MM.1S (cell line): ENCODE data around the gene CXCR4.

Experiments used
- DNase-seq: peaks from one replicate; pipeline ENCODE4 v3.0.0-alpha.2; 2015
- H2AFZ ChIP-seq: fragments of 300-600 bp; sonication (generic); 2 replicates; pipeline ENCODE4 v1.6.0; 2016; ENCODE audit warnings: antibody characterized with exemption, low read length
- H3F3A ChIP-seq: fragments of 300-600 bp; sonication (generic); 2 replicates; pipeline ENCODE4 v1.6.1; 2016; ENCODE audit warnings: mild to moderate bottlenecking, antibody characterized with exemption, low read length, moderate library complexity, mixed read lengths; ENCODE audit not compliant: insufficient read depth
- H3K27ac ChIP-seq: fragments of 300-600 bp; sonication (generic); 2 replicates; pipeline ENCODE4 v1.5.1; 2016; ENCODE audit warnings: mild to moderate bottlenecking, low read length
- H3K27me3 ChIP-seq: fragments of 300-600 bp; sonication (generic); replicated peaks from 2 replicates; pipeline ENCODE4 v1.6.0; 2016; ENCODE audit warnings: low read length; ENCODE audit not compliant: insufficient read depth
- H3K36me3 ChIP-seq: fragments of 300-600 bp; sonication (generic); replicated peaks from 2 replicates; pipeline ENCODE4 v1.6.1; 2016; ENCODE audit warnings: mild to moderate bottlenecking, low read length, mixed read lengths; ENCODE audit not compliant: insufficient read depth
- H3K4me1 ChIP-seq: fragments of 300-600 bp; sonication (generic); 2 replicates; pipeline ENCODE4 v1.6.1; 2016; ENCODE audit warnings: low read length, mixed read lengths
- H3K4me2 ChIP-seq: fragments of 300-600 bp; sonication (generic); 2 replicates; pipeline ENCODE4 v1.6.0; 2016; ENCODE audit warnings: low read depth, low read length
- H3K4me3 ChIP-seq: fragments of 300-600 bp; sonication (generic); 2 replicates; pipeline ENCODE4 v1.5.1; 2016; ENCODE audit warnings: low read length, mixed read lengths
- H3K79me2 ChIP-seq: fragments of 300-600 bp; sonication (generic); 2 replicates; pipeline ENCODE4 v1.6.1; 2016; ENCODE audit warnings: mixed run types, low read length, mixed read lengths
- H3K9ac ChIP-seq: fragments of 300-600 bp; sonication (generic); 2 replicates; pipeline ENCODE4 v1.6.1; 2016; ENCODE audit warnings: low read length, mixed read lengths
- H3K9me2 ChIP-seq: fragments of 300-600 bp; sonication (generic); replicated peaks from 2 replicates; pipeline ENCODE4 v1.6.1; 2016; ENCODE audit warnings: mild to moderate bottlenecking, low read length, mixed read lengths; ENCODE audit not compliant: insufficient read depth
- H3K9me3 ChIP-seq: fragments of 300-600 bp; sonication (generic); replicated peaks from 2 replicates; pipeline ENCODE4 v1.6.1; 2016; ENCODE audit warnings: mild to moderate bottlenecking, low read length, mixed read lengths; ENCODE audit not compliant: insufficient read depth
- H4K20me1 ChIP-seq: fragments of 300-600 bp; sonication (generic); 2 replicates; pipeline ENCODE4 v1.6.1; 2016; ENCODE audit warnings: mild to moderate bottlenecking, low read length, moderate library complexity, mixed read lengths; ENCODE audit not compliant: insufficient read depth
- CTCF ChIP-seq: fragments of 300-600 bp; sonication (generic); IDR thresholded peaks from 2 replicates; pipeline ENCODE4 v1.5.1; 2016; ENCODE audit warnings: antibody characterized with exemption, low read length, mixed read lengths
- EZH2 ChIP-seq: fragments of 300-600 bp; sonication (generic); optimal IDR thresholded peaks from 2 replicates; pipeline ENCODE3; 2017; ENCODE audit warnings: low read depth, mild to moderate bottlenecking, antibody characterized with exemption, low read length, mixed read lengths
- EZH2phosphoT487 ChIP-seq: fragments of 300-600 bp; sonication (generic); IDR thresholded peaks from 2 replicates; pipeline ENCODE4 v1.6.1; 2018; ENCODE audit warnings: antibody characterized with exemption, low read length

The CXCR4 gene

GRCh38 chr2:136070913-136071312 lies 47.0 kb downstream of the CXCR4 start:
- no peaks in the 10 kb centered on the region for H3K27me3 ChIP-seq
- DNase-seq: peak; percentile 44
- H3F3A ChIP-seq: no peaks in the 10 kb centered on the region
- H3K9me3 ChIP-seq: no peaks in the 10 kb centered on the region
- no peaks in the 10 kb centered on the region for H3K79me2 ChIP-seq
- H4K20me1 ChIP-seq: no peaks in the 10 kb centered on the region
- H3K4me2 ChIP-seq: peak overlapping the region; percentile 12; the same call in 1 of the 2 replicates
- no peak overlapping the region for H3K4me3 ChIP-seq
- TF ChIP-seq EZH2: no peak
- no peak for TF ChIP-seq CTCF
- no peak for TF ChIP-seq EZH2phosphoT487
- H3K27ac ChIP-seq: no peak overlapping the region
- no peak overlapping the region for H3K9ac ChIP-seq
- H2AFZ ChIP-seq: no peak overlapping the region
- no peaks in the 10 kb centered on the region for H3K9me2 ChIP-seq
- H3K36me3 ChIP-seq: no peaks in the 10 kb centered on the region
- H3K4me1 ChIP-seq: peaks cover 10% of the 10 kb centered on the region; the same call in 1 of the 2 replicates

GRCh38 chr2:136069773-136070172 lies 48.2 kb downstream of the CXCR4 start:
- no peaks in the 10 kb centered on the region for H3K79me2 ChIP-seq
- no peak overlapping the region for H2AFZ ChIP-seq
- H3K36me3 ChIP-seq: no peaks in the 10 kb centered on the region
- H3K9me2 ChIP-seq: no peaks in the 10 kb centered on the region
- no peaks in the 10 kb centered on the region for H3K9me3 ChIP-seq
- no peak for TF ChIP-seq EZH2
- TF ChIP-seq EZH2phosphoT487: no peak
- no peak for TF ChIP-seq CTCF
- no peak overlapping the region for H3K9ac ChIP-seq
- H3K27me3 ChIP-seq: no peaks in the 10 kb centered on the region
- no peak overlapping the region for H3K4me2 ChIP-seq
- no peaks in the 10 kb centered on the region for H4K20me1 ChIP-seq
- H3K27ac ChIP-seq: no peak overlapping the region
- H3K4me1 ChIP-seq: peaks cover 10% of the 10 kb centered on the region; the same call in 1 of the 2 replicates
- no peak for DNase-seq
- H3F3A ChIP-seq: no peaks in the 10 kb centered on the region
- no peak overlapping the region for H3K4me3 ChIP-seq

- no peak for DNase-seq
- Histone ChIP-seq H3K27ac (no peak overlapping the region), H3K27me3 (no peaks in the 10 kb centered on the region), H4K20me1 (no peaks in the 10 kb centered on the region), H3K36me3 (no peaks in the 10 kb centered on the region), H3K79me2 (no peaks in the 10 kb centered on the region), H3K4me1 (peaks cover 10% of the 10 kb centered on the region; the same call in 1 of the 2 replicates), H3K9ac (no peak overlapping the region), H3K9me3 (no peaks in the 10 kb centered on the region), H3K4me3 (no peak overlapping the region), H3F3A (no peaks in the 10 kb centered on the region), H2AFZ (no peak overlapping the region), H3K4me2 (no peak overlapping the region), H3K9me2 (no peaks in the 10 kb centered on the region)
- TF ChIP-seq EZH2phosphoT487 (no peak), CTCF (no peak), EZH2 (no peak)
Measured at GRCh38 chr2:136068581-136069227, 49.2 kb downstream of the CXCR4 start.
